ENCODE results near the gene AEBP1.

AEBP1 gene

DNA sequence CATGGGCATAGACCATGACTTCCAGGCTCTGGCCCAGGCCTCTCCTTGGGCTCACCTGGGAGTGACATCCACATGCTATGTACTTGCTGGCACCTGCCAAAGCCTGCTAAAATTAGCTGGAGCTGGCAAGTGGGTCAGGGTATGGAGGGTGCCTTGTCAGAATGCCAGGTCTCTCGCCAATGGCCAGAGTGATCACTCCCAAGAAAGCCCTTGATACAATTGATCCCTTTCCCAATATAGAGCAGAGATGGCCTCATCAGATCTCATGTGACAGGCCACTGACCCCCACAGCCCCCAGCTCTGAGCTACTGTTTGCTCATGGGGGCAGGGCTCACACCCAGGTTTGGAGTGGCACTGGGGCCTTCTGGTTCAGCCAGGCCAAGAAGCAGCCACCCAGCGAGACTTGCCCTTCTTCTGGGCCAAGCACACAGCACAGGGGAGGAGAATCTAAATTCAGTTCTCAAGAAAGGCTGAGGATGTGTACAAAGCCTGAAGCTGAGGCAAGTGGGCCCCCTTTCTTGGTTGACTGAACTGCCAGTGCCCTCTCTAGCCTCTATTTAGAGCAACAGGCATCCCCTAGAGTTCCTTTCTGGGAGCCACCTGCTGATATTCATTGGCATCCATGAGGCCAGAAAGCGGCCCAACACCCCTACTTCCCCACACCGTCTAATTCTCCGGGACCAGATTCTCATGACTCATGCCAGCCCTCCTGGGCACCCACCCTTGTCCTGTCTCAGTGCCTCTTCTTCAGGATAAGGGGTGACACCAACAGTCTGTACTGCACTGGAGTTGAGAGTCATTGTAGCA lies 55.9 kb downstream of the AEBP1 start:
- TF ChIP-seq, protein P1, sequence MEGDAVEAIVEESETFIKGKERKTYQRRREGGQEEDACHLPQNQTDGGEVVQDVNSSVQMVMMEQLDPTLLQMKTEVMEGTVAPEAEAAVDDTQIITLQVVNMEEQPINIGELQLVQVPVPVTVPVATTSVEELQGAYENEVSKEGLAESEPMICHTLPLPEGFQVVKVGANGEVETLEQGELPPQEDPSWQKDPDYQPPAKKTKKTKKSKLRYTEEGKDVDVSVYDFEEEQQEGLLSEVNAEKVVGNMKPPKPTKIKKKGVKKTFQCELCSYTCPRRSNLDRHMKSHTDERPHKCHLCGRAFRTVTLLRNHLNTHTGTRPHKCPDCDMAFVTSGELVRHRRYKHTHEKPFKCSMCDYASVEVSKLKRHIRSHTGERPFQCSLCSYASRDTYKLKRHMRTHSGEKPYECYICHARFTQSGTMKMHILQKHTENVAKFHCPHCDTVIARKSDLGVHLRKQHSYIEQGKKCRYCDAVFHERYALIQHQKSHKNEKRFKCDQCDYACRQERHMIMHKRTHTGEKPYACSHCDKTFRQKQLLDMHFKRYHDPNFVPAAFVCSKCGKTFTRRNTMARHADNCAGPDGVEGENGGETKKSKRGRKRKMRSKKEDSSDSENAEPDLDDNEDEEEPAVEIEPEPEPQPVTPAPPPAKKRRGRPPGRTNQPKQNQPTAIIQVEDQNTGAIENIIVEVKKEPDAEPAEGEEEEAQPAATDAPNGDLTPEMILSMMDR (IDR thresholded peaks at IDR 0.05; ENCODE audit: extremely low read depth, missing control alignments): no peak
- DNase-seq (ENCODE audit: low spot score): no peak

GRCh38 chr7:44161371-44161770 lies 57.2 kb downstream of the AEBP1 start:
- TF ChIP-seq, protein P1 (IDR thresholded peaks at IDR 0.05; ENCODE audit: extremely low read depth, missing control alignments): no peak
- DNase-seq (ENCODE audit: low spot score): no peak

GRCh38 chr7:44162179-44162578 lies 58.0 kb downstream of the AEBP1 start:
- no peak for DNase-seq (ENCODE audit: low spot score)
- TF ChIP-seq, protein P1 (IDR thresholded peaks at IDR 0.05; ENCODE audit: extremely low read depth, missing control alignments): no peak

- DNase-seq (ENCODE audit: low spot score): no peak
These were observed 58.7 kb downstream of the AEBP1 start for GRCh38 chr7:44162785-44163395.

GRCh38 chr7:44163591-44163990 lies 59.4 kb downstream of the AEBP1 start:
- TF ChIP-seq, protein P1 (IDR thresholded peaks at IDR 0.05; ENCODE audit: extremely low read depth, missing control alignments): no peak
- DNase-seq (ENCODE audit: low spot score): no peak

More at GRCh38 chr7:44162785-44163395, 58.7 kb downstream of the AEBP1 start:
- TF ChIP-seq, protein P1 (IDR thresholded peaks at IDR 0.05; ENCODE audit: extremely low read depth, missing control alignments): no peak

Data from GM20000 (cell line).